Breast epithelium (tissue), 3 donors: ENCODE results near the gene RASA3.

ENCODE experiments used
- CTCF ChIP-seq, 3 donors: fragments of 450-650 bp; IDR thresholded peaks; one replicate each; pipeline ENCODE4 v1.5.1; 2016 to 2017; ENCODE audit warnings: antibody characterized with exemption in 3 of 3, mild to moderate bottlenecking in 3 of 3, moderate library complexity in 3 of 3
- POLR2A ChIP-seq: fragments of 450-650 bp; IDR thresholded peaks from one replicate; pipeline ENCODE4 v1.6.1; 2016; ENCODE audit warnings: antibody characterized with exemption, mild to moderate bottlenecking, moderate library complexity

GRCh38 chr13:114025405-114025713, 107.1 kb downstream of the RASA3 start:
- TF ChIP-seq CTCF (IDR thresholded peaks at IDR 0.05) (no peak), POLR2A (no peak)
